NCI-H2029 (cell line): ENCODE data around the gene NT5DC3.

Experiments
- DNase-seq: peaks from one replicate; lab custom pipeline; 2025; lab: John Stamatoyannopoulos, UW

NT5DC3 gene

GRCh38 chr12:103783744-103784664 is 57.0 kb downstream of the NT5DC3 start:
- no peak for DNase-seq

GRCh38 chr12:103782399-103782798 is 58.6 kb downstream of the NT5DC3 start:
- DNase-seq: no peak

GRCh38 chr12:103780992-103781391 is 60.0 kb downstream of the NT5DC3 start:
- no peak for DNase-seq

- no peak for DNase-seq
These were observed 61.0 kb downstream of the NT5DC3 start for GRCh38 chr12:103780093-103780440.

- no peak for DNase-seq
These were observed 61.5 kb downstream of the NT5DC3 start for GRCh38 chr12:103779410-103780092.

- no peak for DNase-seq
These were observed 62.3 kb downstream of the NT5DC3 start for GRCh38 chr12:103778781-103779180.

GRCh38 chr12:103774977-103775560 is 66.0 kb downstream of the NT5DC3 start:
- no peak for DNase-seq

GRCh38 chr12:103773109-103773910 is 67.7 kb downstream of the NT5DC3 start:
- DNase-seq: no peak

GRCh38 chr12:103772367-103773108 is 68.5 kb downstream of the NT5DC3 start:
- DNase-seq: no peak

GRCh38 chr12:103771466-103771865 is 69.6 kb downstream of the NT5DC3 start:
- no peak for DNase-seq

GRCh38 chr12:103769240-103769945 is 71.6 kb downstream of the NT5DC3 start:
- no peak for DNase-seq

- DNase-seq: no peak
These were observed 72.4 kb downstream of the NT5DC3 start for GRCh38 chr12:103768467-103769123.

- DNase-seq: no peak
These were observed 75.0 kb downstream of the NT5DC3 start for GRCh38 chr12:103766028-103766427.

- no peak for DNase-seq
These were observed 75.7 kb downstream of the NT5DC3 start for GRCh38 chr12:103765322-103765721.

GRCh38 chr12:103762473-103762872 is 78.6 kb downstream of the NT5DC3 start:
- DNase-seq: no peak

- no peak for DNase-seq
These were observed 82.5 kb downstream of the NT5DC3 start for GRCh38 chr12:103758310-103759089.

- no peak for DNase-seq
These were observed 83.8 kb downstream of the NT5DC3 start for GRCh38 chr12:103757248-103757647.

GRCh38 chr12:103756443-103756842 is 84.6 kb downstream of the NT5DC3 start:
- no peak for DNase-seq

GRCh38 chr12:103755425-103755824 is 85.6 kb downstream of the NT5DC3 start:
- no peak for DNase-seq
